ENCODE results near the gene MICU1.
"Not testable (repeated sequence)": the region's sequence is repeated elsewhere in the genome, so short reads cannot be mapped to it uniquely, and the experiment has no call there.

Gene MICU1

DNA sequence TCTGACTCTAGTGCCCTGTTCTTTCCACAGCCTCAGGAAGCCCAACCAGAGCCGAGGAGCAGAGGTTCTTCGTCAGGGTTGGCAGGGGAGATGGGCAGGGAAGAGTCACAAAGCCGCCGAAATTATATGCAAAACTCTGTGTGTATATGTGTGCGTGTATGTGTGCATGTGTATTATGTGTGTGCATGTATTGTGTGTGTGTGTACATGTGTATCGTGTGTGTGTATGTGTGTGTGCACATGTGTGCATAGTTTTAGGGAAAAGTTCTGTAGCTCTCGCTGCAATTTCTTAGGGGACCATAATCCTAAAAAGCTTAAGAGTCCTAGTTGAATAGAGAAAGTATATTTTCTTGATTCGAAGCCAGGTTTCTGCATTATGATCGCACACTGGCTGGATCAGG is 288.2 kb downstream of the MICU1 start:
- no peak for FAIRE-seq

- FAIRE-seq = no peak
Measured at GRCh38 chr10:72337039-72337629, 288.7 kb downstream of the MICU1 start.

DNA sequence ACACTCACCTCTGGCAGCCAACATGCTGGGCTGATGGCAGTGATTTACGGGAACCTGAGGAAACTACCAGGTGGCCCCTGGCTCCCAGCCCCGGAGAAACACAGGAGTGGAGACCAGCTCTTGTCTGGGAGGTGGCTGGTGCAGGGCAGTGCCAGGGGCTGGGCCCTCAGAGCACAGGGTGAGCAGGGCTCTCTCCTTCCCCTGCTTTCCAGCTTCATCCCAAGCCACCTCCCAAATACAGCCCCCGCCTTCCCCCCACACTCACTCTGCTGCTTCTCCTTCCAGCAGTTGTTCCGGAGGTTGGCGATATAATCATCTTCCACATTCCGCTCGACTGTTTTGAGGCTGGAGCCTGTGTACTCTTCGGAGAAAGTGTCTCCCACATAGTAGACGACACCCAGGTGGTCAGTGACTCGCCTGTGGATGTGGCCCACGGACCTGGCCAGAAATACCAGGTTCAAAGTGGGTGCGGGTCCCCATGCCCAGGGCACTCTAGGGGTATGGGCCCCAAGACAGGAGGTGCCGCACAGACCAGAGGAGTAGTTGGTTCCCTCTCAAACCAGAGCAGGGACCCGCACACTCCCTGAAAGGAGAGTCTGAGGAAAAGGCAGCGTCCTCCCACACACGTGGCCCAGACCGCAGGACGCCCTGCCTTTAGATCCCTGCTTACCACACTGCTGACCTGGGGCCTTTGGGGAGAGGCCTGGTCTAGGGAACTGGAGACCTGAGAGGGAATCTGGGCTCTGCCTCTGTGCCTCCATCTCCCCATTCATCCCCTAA is 289.4 kb downstream of the MICU1 start:
- no peak for FAIRE-seq

- FAIRE-seq = no peak
Measured at GRCh38 chr10:72335394-72336258, 290.3 kb downstream of the MICU1 start.

DNA sequence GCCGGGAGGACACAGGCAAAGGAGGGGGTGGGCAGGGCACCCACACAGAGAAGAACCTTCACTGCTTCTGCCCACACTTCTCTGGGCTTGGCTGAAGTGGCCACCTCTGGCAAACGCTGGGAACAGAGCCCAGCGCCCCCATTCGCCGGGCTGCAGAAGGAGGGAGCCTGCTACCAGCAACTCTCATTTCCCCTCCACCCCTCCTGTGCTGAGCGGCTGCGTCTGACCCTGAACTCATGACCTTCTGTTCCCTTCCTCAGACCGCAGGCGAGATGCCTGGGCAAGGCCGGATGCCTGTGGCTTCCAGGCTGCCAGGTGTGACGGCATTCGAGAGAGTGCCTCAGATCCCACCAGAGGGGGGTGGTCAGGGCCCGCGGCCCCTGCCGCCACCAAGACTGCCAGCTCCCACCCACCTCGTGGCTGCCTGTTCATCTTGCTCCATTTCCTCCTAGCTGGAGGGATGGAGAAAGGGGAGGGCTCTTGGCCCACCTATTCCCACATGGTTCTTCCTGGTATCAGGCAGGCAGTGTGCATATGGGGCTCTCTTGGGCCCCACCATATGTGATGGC is 291.0 kb downstream of the MICU1 start:
- no peak for FAIRE-seq

- FAIRE-seq = no peak
Measured at GRCh38 chr10:72334196-72334824, 291.6 kb downstream of the MICU1 start.

DNA sequence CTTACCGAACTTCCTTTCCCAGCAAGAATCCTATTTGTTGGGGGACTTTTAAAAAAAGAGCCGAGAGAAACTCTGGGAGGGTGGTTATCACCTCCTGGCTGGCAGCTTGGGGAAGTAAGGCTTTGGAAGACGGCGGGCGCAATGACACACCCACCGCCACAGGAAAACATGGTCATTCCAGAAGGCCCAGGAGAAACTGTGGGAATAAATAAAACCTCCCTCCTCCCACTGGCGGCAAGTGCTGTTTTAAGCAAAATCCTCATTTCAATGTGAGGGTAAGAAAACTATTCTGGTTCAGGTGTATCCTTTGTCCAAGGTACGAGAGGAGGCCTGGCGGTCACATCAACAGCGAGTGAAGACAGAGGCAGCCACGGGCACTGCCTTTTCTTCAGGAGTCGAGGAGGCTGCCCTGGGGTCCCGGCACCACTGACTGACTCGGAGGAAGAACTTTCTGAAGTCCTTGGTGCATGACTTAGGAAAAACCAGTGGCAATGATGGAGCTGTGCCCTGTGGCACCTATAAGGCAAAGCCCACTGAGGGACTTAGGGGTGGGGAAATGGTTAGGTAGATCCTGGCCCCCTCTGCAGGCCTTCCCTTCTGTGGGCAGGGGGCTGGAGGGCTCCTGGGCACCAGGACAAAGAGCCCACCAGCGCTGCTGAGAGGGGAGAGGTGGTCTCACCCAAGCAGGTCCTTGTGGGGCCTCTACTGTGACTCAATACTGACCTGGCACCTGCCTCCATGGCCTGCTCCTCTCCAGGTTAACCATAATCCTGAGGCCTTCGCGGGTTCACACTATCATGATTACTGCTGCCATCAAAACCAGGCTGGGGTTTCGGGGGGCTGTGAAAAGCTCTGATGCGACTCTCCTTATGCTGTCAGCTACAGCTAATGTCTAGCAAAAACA is 292.5 kb downstream of the MICU1 start:
- no peak for FAIRE-seq

GRCh38 chr10:72332423-72333111 is 293.3 kb downstream of the MICU1 start:
- no peak for FAIRE-seq

DNA sequence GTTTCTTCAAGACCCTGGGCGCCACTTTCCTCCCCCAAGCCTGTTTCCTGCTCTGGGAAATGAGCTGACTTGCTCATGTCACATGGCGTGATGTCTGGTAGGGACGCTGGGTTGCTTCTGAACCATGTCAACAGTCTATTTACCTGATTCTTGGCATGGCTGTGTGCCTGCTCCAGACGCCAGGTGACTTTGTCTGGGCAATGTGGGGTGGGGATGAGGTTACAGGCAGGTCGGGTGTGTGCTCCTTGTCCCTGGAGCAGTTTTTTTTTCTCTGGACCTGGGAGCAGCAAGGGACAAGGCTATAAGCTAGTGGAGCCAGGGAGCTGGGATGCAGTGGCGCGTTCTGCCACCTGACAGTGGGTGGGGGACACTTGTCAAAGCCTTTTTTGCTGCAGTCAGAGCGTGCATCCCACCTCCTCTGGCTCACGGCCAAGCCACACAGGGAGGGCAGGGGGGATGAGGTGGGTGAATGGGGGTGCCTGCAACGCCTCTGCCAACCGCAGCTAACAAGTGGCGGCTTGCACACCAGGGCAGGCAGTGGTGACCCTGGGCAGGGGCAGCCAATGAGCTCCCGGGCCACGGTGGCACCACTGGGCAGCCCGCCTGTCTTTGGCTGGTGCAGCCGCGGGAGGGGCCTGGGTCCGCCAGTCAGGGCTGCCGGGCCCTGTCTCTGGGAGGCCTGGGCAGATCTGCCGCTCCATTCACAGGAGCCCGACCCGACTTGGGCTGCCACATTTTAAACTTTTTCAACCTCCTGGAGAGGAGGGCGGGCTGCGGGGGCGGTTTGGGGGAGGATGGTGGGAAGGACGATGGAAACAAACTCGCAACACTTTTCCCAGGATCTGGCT is 294.1 kb downstream of the MICU1 start:
- FAIRE-seq = no peak

- FAIRE-seq = no peak
Measured at GRCh38 chr10:72330069-72330426, 295.8 kb downstream of the MICU1 start.

GRCh38 chr10:72329290-72330068 is 296.4 kb downstream of the MICU1 start:
- no peak for FAIRE-seq

DNA sequence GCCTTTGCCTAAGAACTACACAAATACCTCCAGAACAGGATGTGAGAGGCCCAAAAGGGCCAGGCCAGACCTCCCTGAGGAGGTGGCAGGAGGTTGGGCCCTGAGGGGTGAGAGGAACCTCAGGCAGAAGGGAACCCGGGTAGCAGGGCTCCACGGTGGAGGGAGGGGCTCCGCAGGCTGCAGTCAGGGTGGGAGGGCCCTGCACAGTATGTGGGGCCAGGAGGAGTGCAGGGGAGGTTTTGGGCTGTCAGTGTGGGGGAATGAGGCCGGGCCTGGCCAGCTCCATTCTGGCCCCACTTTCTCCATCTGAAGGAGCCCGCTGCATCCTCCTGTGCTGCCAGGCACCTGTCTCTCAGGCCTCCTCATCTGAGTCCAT is 297.1 kb downstream of the MICU1 start:
- FAIRE-seq = no peak

- FAIRE-seq = no peak
Measured at GRCh38 chr10:72328045-72328828, 297.6 kb downstream of the MICU1 start.

DNA sequence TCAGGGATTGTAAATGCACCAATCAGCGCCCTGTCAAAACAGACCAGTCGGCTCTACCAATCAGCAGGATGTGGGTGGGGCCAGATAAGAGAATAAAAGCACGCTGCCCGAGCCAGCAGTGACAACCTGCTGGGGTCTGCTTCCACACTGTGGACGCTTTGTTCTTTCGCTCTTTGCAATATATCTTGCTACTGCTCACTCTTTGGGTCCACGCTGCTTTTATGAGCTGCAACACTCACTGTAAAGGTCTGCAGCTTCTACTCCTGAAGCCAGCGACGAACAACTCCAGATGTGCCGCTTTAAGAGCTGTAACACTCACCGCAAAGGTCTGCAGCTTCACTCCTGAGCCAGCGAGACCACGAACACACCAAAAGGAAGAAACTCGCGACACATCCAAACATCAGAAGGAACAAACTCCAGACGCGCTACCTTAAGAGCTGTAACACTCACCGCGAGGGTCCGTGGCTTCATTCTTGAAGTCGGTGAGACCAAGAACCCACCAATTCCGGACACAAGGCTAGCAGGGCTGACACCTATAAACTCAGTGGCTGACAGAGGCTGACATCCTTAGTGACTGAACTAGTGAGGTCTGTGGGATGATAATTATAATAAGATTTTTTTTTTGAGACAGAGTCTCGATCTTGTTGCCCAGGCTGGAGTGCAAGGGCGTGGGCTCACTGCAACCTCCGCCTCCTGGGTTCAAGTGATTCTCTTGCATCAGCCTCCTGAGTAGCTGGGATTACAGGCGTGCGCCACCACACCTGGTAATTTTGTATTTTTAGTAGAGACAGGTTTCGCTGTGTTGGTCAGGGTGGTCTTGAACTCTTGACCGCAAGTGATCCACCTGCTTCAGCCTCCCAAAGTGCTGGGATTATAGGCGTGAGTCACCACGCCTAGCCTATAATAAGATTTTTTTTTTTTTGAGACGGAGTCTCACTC is 298.9 kb downstream of the MICU1 start:
- FAIRE-seq = not testable (repeated sequence)

GRCh38 chr10:72325243-72326175 is 300.4 kb downstream of the MICU1 start:
- FAIRE-seq = not testable (repeated sequence)

DNA sequence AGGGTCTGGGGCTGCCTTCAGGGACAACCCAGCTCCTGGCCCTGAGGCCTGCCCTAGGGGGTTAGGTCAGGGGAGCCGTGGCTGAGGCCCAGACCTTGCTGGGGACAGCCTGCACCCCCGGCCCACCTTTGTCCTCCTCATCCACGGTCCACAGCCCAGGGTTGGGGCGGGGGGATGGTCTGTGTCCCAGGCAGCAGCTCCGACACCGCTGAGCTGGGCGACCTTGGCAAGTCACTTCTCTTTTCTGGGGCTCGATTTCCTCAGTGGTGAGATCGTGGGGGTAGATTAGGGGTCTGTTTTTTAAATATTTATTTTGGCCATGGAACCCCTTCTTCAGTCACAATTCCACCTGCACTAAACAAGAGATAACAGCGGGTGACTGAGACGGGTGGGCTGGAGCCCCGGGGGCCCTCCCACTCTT is 302.1 kb downstream of the MICU1 start:
- FAIRE-seq = no peak

Measured in TTC549 (cell line).